Vagina (tissue), 2 donors: ENCODE data around the gene FNDC10. TPM values are rescaled to one million over a fixed set of nuclear protein-coding genes. Genes with fewer than 3 reads are reported as not detected.
"Not testable (repeated sequence)": the region's sequence is repeated elsewhere in the genome, so short reads cannot be mapped to it uniquely, and the experiment has no call there.

Experiments
- DNase-seq, 2 donors: peaks; one replicate each; pipeline ENCODE4 v3.0.0-alpha.2; 2017; ENCODE audit errors: extremely low spot score in 2 of 2
- H3K27ac ChIP-seq: fragments of 200-600 bp; sonication (generic); one replicate; pipeline ENCODE4 v1.5.1; 2019
- H3K27me3 ChIP-seq: fragments of 200-600 bp; sonication (generic); one replicate; pipeline ENCODE4 v1.5.1; 2019
- H3K36me3 ChIP-seq, 2 donors: fragments of 200-600 bp; sonication (generic); one replicate each; pipeline ENCODE4 v1.5.1; 2017 to 2019
- H3K4me1 ChIP-seq: fragments of 200-600 bp; sonication (generic); one replicate; pipeline ENCODE4 v1.5.1; 2019
- H3K4me3 ChIP-seq, 2 donors: fragments of 200-600 bp; sonication (generic); 1 replicate in 1 of 2; 2 replicates in 1 of 2; pipeline ENCODE4 v1.5.1; 2016 to 2019
- H3K9me3 ChIP-seq: fragments of 200-600 bp; sonication (generic); one replicate; pipeline ENCODE4 v1.5.1; 2019
- CTCF ChIP-seq, 3 experiments: fragments of 450-650 bp in 2 of 3; fragments of 200-600 bp in 1 of 3; sonication (generic) in 1 of 3; IDR thresholded peaks; one replicate each; pipeline ENCODE4 v1.5.1; 2017 to 2019; ENCODE audit warnings: antibody characterized with exemption in 3 of 3, mild to moderate bottlenecking in 2 of 3, moderate library complexity in 2 of 3
- POLR2A ChIP-seq, 2 donors: fragments of 450-650 bp; IDR thresholded peaks; one replicate each; pipeline ENCODE4 v1.6.1; 2017; ENCODE audit warnings: antibody characterized with exemption in 2 of 2, mild to moderate bottlenecking in 2 of 2, moderate library complexity in 2 of 2
- POLR2AphosphoS5 ChIP-seq, 2 donors: sonication (generic); formaldehyde crosslinking; IDR thresholded peaks; one replicate each; pipeline ENCODE4 v1.9.0; 2017; ENCODE audit warnings: antibody characterized with exemption in 2 of 2, mild to moderate bottlenecking in 2 of 2, low read depth in 1 of 2; ENCODE audit not compliant: insufficient read depth in 1 of 2
- intact Hi-C: fragments of 100-400 bp; cut with DNase I; formaldehyde crosslinking; loops from one replicate; pipeline ENCODE4 v1.15.1; 2023
- total RNA-seq: library from RNA; depleted of rRNA; stranded (reverse); fragments of >200 nt; gene quantifications from one replicate; pipeline ENCODE4 v1.2.3, GENCODE V29; 2016

FNDC10 gene
- total RNA-seq, 1 donor from 2014 or later, result 6.1 TPM

- H3K4me3 ChIP-seq, result no peak overlapping the region
- H3K36me3 ChIP-seq, result peaks cover 0 to 35% of the 10 kb centered on the region in 2 donors
- DNase-seq, result no peak
- H3K4me1 ChIP-seq, result peaks cover 13% of the 10 kb centered on the region
- no peaks in the 10 kb centered on the region for H3K27me3 ChIP-seq
- no peaks in the 10 kb centered on the region for H3K9me3 ChIP-seq
- no peak for TF ChIP-seq POLR2A (IDR thresholded peaks at IDR 0.05)
- no peak for TF ChIP-seq CTCF (IDR thresholded peaks at IDR 0.05)
- intact Hi-C loops, result no loop called here
- H3K27ac ChIP-seq, result no peak overlapping the region
Observed at GRCh38 chr1:1562556-1563195, 37.3 kb downstream of the FNDC10 start.

- no peak overlapping the region for H3K4me3 ChIP-seq
- H3K9me3 ChIP-seq, result no peaks in the 10 kb centered on the region
- intact Hi-C loops, result no loop called here
- no peak overlapping the region for H3K27ac ChIP-seq
- no peak for DNase-seq
- H3K36me3 ChIP-seq, result peaks cover 0 to 35% of the 10 kb centered on the region in 2 donors
- TF ChIP-seq POLR2AphosphoS5 (IDR thresholded peaks at IDR 0.05; ENCODE audit: insufficient read depth in 1 of 2, low read depth in 1 of 2), result no peak
- no peak for TF ChIP-seq POLR2A (IDR thresholded peaks at IDR 0.05)
- TF ChIP-seq CTCF (IDR thresholded peaks at IDR 0.05), result no peak
- H3K27me3 ChIP-seq, result no peaks in the 10 kb centered on the region
- peaks cover 11% of the 10 kb centered on the region for H3K4me1 ChIP-seq
Observed at GRCh38 chr1:1561801-1562470, 38.0 kb downstream of the FNDC10 start.

GRCh38 chr1:1560178-1560577 lies 39.8 kb downstream of the FNDC10 start:
- Histone ChIP-seq H3K9me3 (no peaks in the 10 kb centered on the region), H3K4me1 (peaks cover 6% of the 10 kb centered on the region), H3K27me3 (no peaks in the 10 kb centered on the region), H3K36me3 (peaks cover 0 to 35% of the 10 kb centered on the region in 2 donors), H3K27ac (no peak overlapping the region), H3K4me3 (no peak overlapping the region)
- DNase-seq, result no peak
- intact Hi-C loops, result no loop called here
- TF ChIP-seq CTCF (IDR thresholded peaks at IDR 0.05), result no peak
- no peak for TF ChIP-seq POLR2A (IDR thresholded peaks at IDR 0.05)
- TF ChIP-seq POLR2AphosphoS5 (IDR thresholded peaks at IDR 0.05; ENCODE audit: insufficient read depth in 1 of 2, low read depth in 1 of 2), result no peak

- no peaks in the 10 kb centered on the region for H3K9me3 ChIP-seq
- peaks cover 0 to 27% of the 10 kb centered on the region in 2 donors for H3K36me3 ChIP-seq
- no peak overlapping the region for H3K4me3 ChIP-seq
- intact Hi-C loops, result no loop called here
- no peaks in the 10 kb centered on the region for H3K27me3 ChIP-seq
- TF ChIP-seq POLR2AphosphoS5 (IDR thresholded peaks at IDR 0.05; ENCODE audit: insufficient read depth in 1 of 2, low read depth in 1 of 2), result no peak
- TF ChIP-seq CTCF (IDR thresholded peaks at IDR 0.05), result no peak
- TF ChIP-seq POLR2A (IDR thresholded peaks at IDR 0.05), result no peak
- H3K4me1 ChIP-seq, result no peaks in the 10 kb centered on the region
- H3K27ac ChIP-seq, result no peak overlapping the region
- DNase-seq, result no peak
Observed at GRCh38 chr1:1559066-1559465, 40.9 kb downstream of the FNDC10 start.

- no peak for DNase-seq
- no peak overlapping the region for H3K4me3 ChIP-seq
- H3K9me3 ChIP-seq, result no peaks in the 10 kb centered on the region
- intact Hi-C loops, result no loop called here
- TF ChIP-seq CTCF (IDR thresholded peaks at IDR 0.05) (no peak), POLR2A (IDR thresholded peaks at IDR 0.05) (no peak), POLR2AphosphoS5 (IDR thresholded peaks at IDR 0.05; ENCODE audit: insufficient read depth in 1 of 2, low read depth in 1 of 2) (no peak)
- H3K27ac ChIP-seq, result no peak overlapping the region
- peaks cover 0 to 22% of the 10 kb centered on the region in 2 donors for H3K36me3 ChIP-seq
- H3K4me1 ChIP-seq, result no peaks in the 10 kb centered on the region
- H3K27me3 ChIP-seq, result no peaks in the 10 kb centered on the region
Observed at GRCh38 chr1:1558591-1558990, 41.3 kb downstream of the FNDC10 start.

- H3K9me3 ChIP-seq, H3K27ac ChIP-seq, H3K27me3 ChIP-seq, H3K4me3 ChIP-seq, DNase-seq, intact Hi-C loops, H3K4me1 ChIP-seq: not testable (repeated sequence)
- peaks cover 0 to 15% of the 10 kb centered on the region in 2 donors for H3K36me3 ChIP-seq
Observed at GRCh38 chr1:1557688-1558087, 42.2 kb downstream of the FNDC10 start.

- DNase-seq, H3K27me3 ChIP-seq, H3K4me3 ChIP-seq, H3K9me3 ChIP-seq, H3K36me3 ChIP-seq, H3K4me1 ChIP-seq, intact Hi-C loops, H3K27ac ChIP-seq: not testable (repeated sequence)
Observed at GRCh38 chr1:1556961-1557360, 43.0 kb downstream of the FNDC10 start.
